Activated naive CD4-positive, alpha-beta T cell treated with anti-CD3 and anti-CD28 coated beads, Interleukin-2, amount 10 ng/mL, durations not matched to agents 7 days and 5 days (primary cell): Measurements from ENCODE around the gene SYT3.

Experiments
- CTCF ChIA-PET: fragments of 350-600 bp; sonication (Branson Sonifier 250); formaldehyde crosslinking; loops from one replicate; lab custom pipeline; 2021; ENCODE audit warnings: antibody characterized with exemption; lab: Charles Lee
- DNase-seq: peaks from one replicate; pipeline ENCODE4 v3.0.0-alpha.2; 2020
- H3K27ac Mint-ChIP-seq: one replicate; pipeline ENCODE4 v1.8.0; 2021; ENCODE audit warnings: mild to moderate bottlenecking, moderate library complexity, mixed read lengths
- H3K27me3 Mint-ChIP-seq: one replicate; pipeline ENCODE4 v1.8.0; 2021; ENCODE audit warnings: mild to moderate bottlenecking, mixed read lengths
- H3K36me3 Mint-ChIP-seq: one replicate; pipeline ENCODE4 v1.8.0; 2021; ENCODE audit warnings: mixed read lengths
- H3K4me1 Mint-ChIP-seq: one replicate; pipeline ENCODE4 v1.8.0; 2021; ENCODE audit warnings: mixed read lengths
- H3K4me3 Mint-ChIP-seq: one replicate; pipeline ENCODE4 v1.8.0; 2021; ENCODE audit warnings: mild to moderate bottlenecking, moderate library complexity, mixed read lengths
- H3K9me3 Mint-ChIP-seq: one replicate; pipeline ENCODE4 v1.8.0; 2021; ENCODE audit warnings: mixed read lengths

The SYT3 gene

GRCh38 chr19:50667759-50668231 is 28.1 kb upstream of the SYT3 start:
- CTCF ChIA-PET, result no interaction called here
- peaks cover 85% of the 10 kb centered on the region for H3K27me3 Mint-ChIP-seq

GRCh38 chr19:50667177-50667758 is 27.6 kb upstream of the SYT3 start:
- no peak overlapping the region for H3K27ac Mint-ChIP-seq
- CTCF ChIA-PET, result no interaction called here
- peaks cover 85% of the 10 kb centered on the region for H3K27me3 Mint-ChIP-seq
- no peak overlapping the region for H3K4me3 Mint-ChIP-seq
- no peaks in the 10 kb centered on the region for H3K36me3 Mint-ChIP-seq
- no peaks in the 10 kb centered on the region for H3K4me1 Mint-ChIP-seq
- no peaks in the 10 kb centered on the region for H3K9me3 Mint-ChIP-seq
- no peak for DNase-seq

More at GRCh38 chr19:50667759-50668231, 28.1 kb upstream of the SYT3 start:
- no peaks in the 10 kb centered on the region for H3K4me1 Mint-ChIP-seq
- H3K36me3 Mint-ChIP-seq, result no peaks in the 10 kb centered on the region
- no peak for DNase-seq
- H3K9me3 Mint-ChIP-seq, result no peaks in the 10 kb centered on the region
- H3K27ac Mint-ChIP-seq, result no peak overlapping the region
- no peak overlapping the region for H3K4me3 Mint-ChIP-seq

- H3K27me3 Mint-ChIP-seq, result peaks cover 83% of the 10 kb centered on the region
- CTCF ChIA-PET, result no interaction called here
Observed at GRCh38 chr19:50666346-50667176, 26.9 kb upstream of the SYT3 start.

GRCh38 chr19:50664204-50664603 is 24.5 kb upstream of the SYT3 start:
- DNase-seq, result no peak
- Mint-ChIP-seq H3K36me3 (no peaks in the 10 kb centered on the region), H3K27me3 (peaks cover 84% of the 10 kb centered on the region), H3K4me3 (no peak overlapping the region), H3K9me3 (no peaks in the 10 kb centered on the region), H3K4me1 (peaks cover 3% of the 10 kb centered on the region), H3K27ac (no peak overlapping the region)
- CTCF ChIA-PET, result interaction anchor here (1.4 kb wide), 1 partner anchor 60 kb away, joined by 3 read pairs; no protein-coding TSS in a partner anchor

More at GRCh38 chr19:50666346-50667176, 26.9 kb upstream of the SYT3 start:
- no peak for DNase-seq
- Mint-ChIP-seq H3K36me3 (no peaks in the 10 kb centered on the region), H3K4me3 (no peak overlapping the region), H3K9me3 (no peaks in the 10 kb centered on the region), H3K27ac (no peak overlapping the region), H3K4me1 (no peaks in the 10 kb centered on the region)

GRCh38 chr19:50663482-50663790 is 23.8 kb upstream of the SYT3 start:
- peaks cover 7% of the 10 kb centered on the region for H3K4me1 Mint-ChIP-seq
- peaks cover 2% of the 10 kb centered on the region for H3K9me3 Mint-ChIP-seq
- DNase-seq, result no peak
- no peak overlapping the region for H3K4me3 Mint-ChIP-seq
- H3K36me3 Mint-ChIP-seq, result no peaks in the 10 kb centered on the region
- CTCF ChIA-PET, result no interaction called here
- no peak overlapping the region for H3K27ac Mint-ChIP-seq
- H3K27me3 Mint-ChIP-seq, result peaks cover 87% of the 10 kb centered on the region

- no peak overlapping the region for H3K27ac Mint-ChIP-seq
- CTCF ChIA-PET, result no interaction called here
- H3K4me1 Mint-ChIP-seq, result peaks cover 12% of the 10 kb centered on the region
- H3K9me3 Mint-ChIP-seq, result peaks cover 7% of the 10 kb centered on the region
- H3K4me3 Mint-ChIP-seq, result no peak overlapping the region
- H3K36me3 Mint-ChIP-seq, result peaks cover 3% of the 10 kb centered on the region
- peaks cover 89% of the 10 kb centered on the region for H3K27me3 Mint-ChIP-seq
- DNase-seq, result no peak
Observed at GRCh38 chr19:50662651-50663481, 23.2 kb upstream of the SYT3 start.

GRCh38 chr19:50661766-50662650 is 22.3 kb upstream of the SYT3 start:
- H3K27ac Mint-ChIP-seq, result no peak overlapping the region
- H3K4me3 Mint-ChIP-seq, result no peak overlapping the region
- peaks cover 19% of the 10 kb centered on the region for H3K4me1 Mint-ChIP-seq
- peaks cover 91% of the 10 kb centered on the region for H3K27me3 Mint-ChIP-seq
- CTCF ChIA-PET, result no interaction called here
- peaks cover 3% of the 10 kb centered on the region for H3K36me3 Mint-ChIP-seq
- DNase-seq, result no peak
- peaks cover 15% of the 10 kb centered on the region for H3K9me3 Mint-ChIP-seq

GRCh38 chr19:50661023-50661422 is 21.3 kb upstream of the SYT3 start:
- Mint-ChIP-seq H3K27me3 (peaks cover 88% of the 10 kb centered on the region), H3K4me3 (no peak overlapping the region), H3K27ac (no peak overlapping the region), H3K9me3 (peaks cover 15% of the 10 kb centered on the region), H3K4me1 (peaks cover 19% of the 10 kb centered on the region), H3K36me3 (peaks cover 3% of the 10 kb centered on the region)
- CTCF ChIA-PET, result no interaction called here
- no peak for DNase-seq

GRCh38 chr19:50660088-50660366 is 20.3 kb upstream of the SYT3 start:
- Mint-ChIP-seq H3K27ac (no peak overlapping the region), H3K4me1 (peaks cover 19% of the 10 kb centered on the region), H3K36me3 (peaks cover 3% of the 10 kb centered on the region), H3K4me3 (no peak overlapping the region), H3K27me3 (peaks cover 85% of the 10 kb centered on the region), H3K9me3 (peaks cover 16% of the 10 kb centered on the region)
- DNase-seq, result no peak
- CTCF ChIA-PET, result no interaction called here

GRCh38 chr19:50659318-50660087 is 19.8 kb upstream of the SYT3 start:
- peaks cover 20% of the 10 kb centered on the region for H3K9me3 Mint-ChIP-seq
- no peak overlapping the region for H3K4me3 Mint-ChIP-seq
- DNase-seq, result no peak
- H3K4me1 Mint-ChIP-seq, result peaks cover 19% of the 10 kb centered on the region
- peaks cover 3% of the 10 kb centered on the region for H3K36me3 Mint-ChIP-seq
- H3K27me3 Mint-ChIP-seq, result peaks cover 84% of the 10 kb centered on the region
- CTCF ChIA-PET, result no interaction called here
- H3K27ac Mint-ChIP-seq, result peak overlapping the region; percentile 42

- peaks cover 82% of the 10 kb centered on the region for H3K27me3 Mint-ChIP-seq
- peak overlapping the region; percentile 42 for H3K27ac Mint-ChIP-seq
- peak; percentile 45 for DNase-seq
- H3K4me1 Mint-ChIP-seq, result peaks cover 19% of the 10 kb centered on the region
- CTCF ChIA-PET, result no interaction called here
- peak overlapping the region; percentile 39 for H3K4me3 Mint-ChIP-seq
- peaks cover 3% of the 10 kb centered on the region for H3K36me3 Mint-ChIP-seq
- H3K9me3 Mint-ChIP-seq, result peaks cover 20% of the 10 kb centered on the region
Observed at GRCh38 chr19:50658441-50659317, 19.0 kb upstream of the SYT3 start.

- CTCF ChIA-PET, result no interaction called here
Observed at GRCh38 chr19:50657712-50658440, 18.2 kb upstream of the SYT3 start.

More at GRCh38 chr19:50657712-50658440, 18.2 kb upstream of the SYT3 start:
- Mint-ChIP-seq H3K4me1 (peaks cover 19% of the 10 kb centered on the region), H3K9me3 (peaks cover 20% of the 10 kb centered on the region), H3K36me3 (peaks cover 3% of the 10 kb centered on the region), H3K27me3 (peaks cover 75% of the 10 kb centered on the region), H3K4me3 (peak overlapping the region; percentile 39), H3K27ac (peak overlapping the region; percentile 47)
- DNase-seq, result peak; percentile 81
